ENCODE data around the gene CEP131.

Gene CEP131

GRCh38 chr17:81222906-81223761 is at the start of gene CEP131:
CEP131 (minus strand) TSS chr17:81222965; CDS start chr17:81220056, 2,909 bp downstream.
- peak; percentile 93 to 99 for DNase-seq

- DNase-seq, result no peak
Measured at GRCh38 chr17:81271226-81271625, 48.5 kb upstream of the CEP131 start.

DNA sequence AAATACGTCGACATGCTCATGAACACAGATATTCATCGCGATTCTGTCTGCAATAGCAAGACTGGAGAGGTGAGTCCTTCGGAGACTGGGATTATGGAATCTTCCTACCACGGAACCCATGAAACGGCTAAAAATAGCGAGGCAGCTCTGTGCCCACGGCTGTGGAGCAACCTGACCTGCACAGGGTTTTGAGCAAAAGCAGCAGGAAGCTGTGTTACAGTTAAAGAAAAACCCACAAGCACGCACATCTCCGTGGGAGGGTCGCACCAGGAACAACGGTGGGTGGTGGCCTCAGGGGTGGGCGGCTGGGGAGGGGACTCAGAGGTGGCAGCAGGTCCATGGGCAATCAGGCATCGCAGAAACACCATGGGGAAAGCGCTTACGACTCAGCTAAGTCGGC is 47.5 kb upstream of the CEP131 start:
- DNase-seq, result no peak

GRCh38 chr17:81267390-81268067 is 44.8 kb upstream of the CEP131 start:
- DNase-seq, result no peak

- no peak for DNase-seq
Measured at GRCh38 chr17:81265576-81265975, 42.8 kb upstream of the CEP131 start.

- no peak for DNase-seq
Measured at GRCh38 chr17:81264640-81265039, 41.9 kb upstream of the CEP131 start.

- DNase-seq, result no peak
Measured at GRCh38 chr17:81263371-81264181, 40.8 kb upstream of the CEP131 start.

DNA sequence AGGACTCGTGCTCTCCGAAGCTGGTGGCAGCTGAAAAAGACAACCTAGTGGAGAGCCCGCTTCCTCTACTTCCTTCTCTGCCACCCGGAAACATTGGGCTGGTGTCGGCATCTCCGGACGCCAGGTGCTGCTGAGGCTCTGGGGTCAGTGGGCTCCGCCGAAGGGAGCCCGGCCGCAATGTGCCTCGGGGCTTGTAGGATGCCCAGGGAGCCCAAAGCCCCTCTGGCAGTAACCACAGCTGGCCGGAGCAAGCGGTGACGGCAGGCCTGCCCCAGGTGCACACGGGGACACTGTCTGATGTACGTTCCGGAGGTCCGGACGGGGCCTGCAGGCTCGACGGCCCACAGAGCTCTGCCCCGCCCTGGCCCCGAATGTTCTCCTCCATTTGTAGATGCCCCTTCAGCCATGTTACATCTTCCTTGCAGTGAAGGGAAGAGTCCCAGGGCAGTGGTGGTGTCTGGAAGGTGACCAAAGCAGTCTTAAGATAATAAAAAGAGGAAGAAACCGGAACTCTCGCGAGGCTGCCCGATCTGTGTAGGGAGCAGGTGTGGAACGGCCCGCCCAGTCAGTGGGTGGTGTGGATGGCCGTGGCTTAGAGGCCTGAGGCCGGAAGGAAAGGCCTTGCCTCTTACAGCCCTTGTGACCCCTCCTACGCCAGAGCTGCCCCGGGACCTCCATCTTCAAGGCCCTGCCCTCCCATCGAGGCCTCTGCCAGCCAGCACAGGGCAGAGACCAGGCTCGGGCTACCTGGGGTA is 39.0 kb upstream of the CEP131 start:
- no peak for DNase-seq

- no peak for DNase-seq
Measured at GRCh38 chr17:81261096-81261495, 38.3 kb upstream of the CEP131 start.

DNA sequence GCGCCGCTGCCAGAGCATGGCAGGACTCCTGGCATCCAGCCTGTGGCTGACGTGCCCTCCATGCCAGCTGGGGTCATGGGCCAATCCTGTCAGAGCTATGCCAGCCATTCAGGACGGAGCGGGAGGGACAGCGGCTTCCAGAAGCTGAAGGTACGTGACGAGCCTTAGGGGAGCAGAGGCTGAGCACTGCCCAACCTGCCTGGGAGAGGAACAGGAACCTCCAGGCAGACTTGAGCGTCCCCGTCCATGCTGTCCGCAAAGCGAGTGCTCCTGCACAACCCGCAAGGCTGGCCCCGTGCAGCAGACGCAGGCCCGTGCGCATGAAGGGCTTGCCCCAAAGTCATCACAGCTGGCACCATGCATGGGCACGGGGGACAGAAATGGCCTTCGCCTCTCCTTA is 37.9 kb upstream of the CEP131 start:
- no peak for DNase-seq

DNA sequence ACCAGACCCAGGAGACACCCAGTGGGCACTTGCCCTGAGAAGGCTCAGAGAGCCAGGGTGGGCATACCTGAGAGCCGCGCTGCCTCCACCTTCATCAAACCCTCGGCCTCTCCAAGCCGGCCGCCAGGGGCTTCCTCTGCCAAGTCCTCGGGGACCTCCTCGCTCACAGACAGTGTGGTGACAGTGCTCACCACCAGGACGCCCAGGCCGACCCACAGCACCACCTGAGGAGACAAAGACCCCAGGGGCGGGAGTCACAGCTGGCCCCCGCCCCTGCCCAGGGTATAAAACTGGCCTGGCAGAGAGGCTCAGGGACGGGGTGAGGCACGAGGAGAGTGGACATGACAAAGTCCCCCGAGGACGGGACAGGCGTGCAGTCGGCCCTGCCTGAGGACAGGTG is 37.4 kb upstream of the CEP131 start:
- DNase-seq, result no peak

DNA sequence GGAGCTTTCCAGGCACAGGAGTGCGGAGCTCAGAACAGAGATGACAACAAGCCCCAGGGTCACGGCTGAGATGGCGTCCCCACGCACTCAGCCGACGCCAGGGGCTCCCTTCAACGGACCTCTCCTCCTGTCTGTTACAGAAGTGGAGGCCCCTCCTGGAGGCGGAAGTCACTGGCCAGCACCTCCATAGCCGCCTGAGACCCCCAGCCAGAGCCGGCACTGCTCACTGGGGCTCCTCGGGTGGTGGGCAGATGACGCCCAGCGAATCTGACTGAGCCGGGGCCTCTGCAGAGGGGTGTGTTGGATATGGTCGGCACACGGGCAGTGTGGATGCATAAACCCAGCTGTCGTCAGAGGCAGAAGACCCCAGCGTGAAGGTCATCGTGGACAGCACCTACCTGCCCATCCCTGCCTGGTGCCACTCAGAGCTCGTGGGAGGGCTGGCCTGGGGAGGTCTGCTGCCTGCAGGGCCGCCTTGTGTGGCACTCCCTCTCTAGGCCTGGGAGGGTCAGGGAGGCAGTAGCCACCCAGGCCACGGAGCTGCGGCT is 36.4 kb upstream of the CEP131 start:
- DNase-seq, result no peak

DNA sequence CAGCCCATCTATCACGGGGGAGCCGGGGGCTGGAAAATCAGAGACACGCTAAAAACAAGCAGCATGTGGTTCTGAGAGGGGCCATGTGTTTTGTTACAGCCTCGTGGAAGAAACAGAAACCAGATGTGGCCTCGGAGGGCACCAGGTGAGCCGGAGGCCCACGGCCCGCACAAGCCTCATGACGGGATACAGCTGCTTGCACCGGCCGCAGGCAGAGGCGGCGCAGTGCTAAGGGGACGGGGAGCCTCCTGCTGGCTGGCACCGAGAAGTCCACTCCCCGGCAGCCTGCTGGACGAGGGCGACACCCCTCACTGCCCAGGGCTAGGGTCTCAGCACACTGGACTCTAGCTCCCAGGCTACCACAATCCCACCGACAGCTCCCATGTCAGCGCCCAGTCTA is 35.5 kb upstream of the CEP131 start:
- DNase-seq, result no peak

DNA sequence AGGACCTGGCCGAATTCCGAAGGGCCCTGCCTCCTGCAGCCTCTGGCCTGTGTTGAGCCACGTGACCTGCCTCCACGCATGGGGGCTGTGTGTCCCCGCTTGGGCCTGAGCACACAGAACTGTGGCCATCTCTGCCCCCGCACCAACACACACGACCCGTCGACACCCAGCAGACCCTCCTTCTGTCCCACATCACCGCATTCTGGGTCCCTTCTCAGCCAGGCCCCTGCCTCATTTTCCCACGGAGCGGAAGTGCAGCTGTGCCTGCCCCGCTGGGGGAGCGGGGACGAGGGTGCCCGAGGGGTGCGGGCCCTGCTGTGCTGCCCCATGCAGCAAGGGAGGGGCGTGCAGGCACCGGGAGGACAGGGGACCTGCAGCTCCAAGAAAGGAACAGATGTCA is 34.8 kb upstream of the CEP131 start:
- DNase-seq, result no peak

DNA sequence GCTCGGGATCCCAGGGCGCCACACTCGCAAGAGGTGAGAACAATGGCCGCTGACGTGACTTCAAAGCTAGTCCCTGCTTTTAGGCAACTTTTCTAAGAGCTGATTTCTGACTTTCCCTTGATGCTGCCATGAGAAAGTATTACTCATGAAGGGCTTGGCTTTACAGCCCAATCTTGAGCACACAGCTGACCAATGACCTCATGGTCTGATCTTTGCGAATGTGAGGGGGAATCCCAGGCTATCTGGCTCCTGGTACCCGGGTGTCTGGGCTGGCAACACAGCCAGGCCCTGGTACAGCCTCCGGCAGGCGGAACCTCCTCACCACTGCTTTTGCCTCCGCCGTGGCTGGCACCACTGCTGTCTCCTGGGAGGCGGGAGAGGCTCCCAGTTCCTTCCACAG is 33.9 kb upstream of the CEP131 start:
- DNase-seq, result peak in 1 of 2 donors; percentile 6

DNA sequence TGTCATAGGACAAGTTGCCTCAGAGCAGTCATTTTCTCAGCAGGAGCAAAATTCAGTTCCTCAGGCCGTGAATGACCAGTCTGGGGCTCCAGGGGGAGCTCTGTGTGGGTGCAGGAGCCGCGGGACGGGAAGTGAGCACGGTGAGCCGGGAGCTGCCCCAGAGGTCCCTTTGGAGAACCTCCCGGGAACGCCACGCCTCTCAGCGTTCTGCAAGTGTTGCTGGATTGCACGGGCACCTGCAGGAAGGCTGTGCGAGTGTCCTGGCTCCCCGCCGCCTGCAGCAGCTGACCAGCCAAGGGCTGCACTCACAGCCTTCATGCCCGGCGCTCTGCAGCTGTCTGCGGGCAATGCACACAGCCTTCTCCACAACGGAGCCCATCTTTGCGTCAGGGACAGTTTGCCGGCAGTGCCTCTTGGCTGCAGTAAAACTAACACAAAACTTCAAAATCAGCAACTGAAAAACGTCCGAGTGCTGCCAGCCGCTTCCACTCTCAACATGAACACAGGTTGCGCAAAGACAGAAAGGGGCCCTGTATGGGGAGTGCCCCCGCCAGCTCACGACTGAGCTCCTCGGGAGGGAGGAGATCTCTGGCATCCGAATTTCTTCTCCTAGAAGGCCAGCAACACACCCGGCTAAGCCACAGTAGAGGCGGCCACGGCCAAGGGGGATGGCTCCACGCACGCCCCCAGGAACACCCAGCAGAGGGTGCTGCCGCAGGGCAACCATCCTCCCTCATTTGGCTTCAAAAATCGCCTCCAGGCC is 32.4 kb upstream of the CEP131 start:
- DNase-seq, result peak in 1 of 2 donors; percentile 23

DNA sequence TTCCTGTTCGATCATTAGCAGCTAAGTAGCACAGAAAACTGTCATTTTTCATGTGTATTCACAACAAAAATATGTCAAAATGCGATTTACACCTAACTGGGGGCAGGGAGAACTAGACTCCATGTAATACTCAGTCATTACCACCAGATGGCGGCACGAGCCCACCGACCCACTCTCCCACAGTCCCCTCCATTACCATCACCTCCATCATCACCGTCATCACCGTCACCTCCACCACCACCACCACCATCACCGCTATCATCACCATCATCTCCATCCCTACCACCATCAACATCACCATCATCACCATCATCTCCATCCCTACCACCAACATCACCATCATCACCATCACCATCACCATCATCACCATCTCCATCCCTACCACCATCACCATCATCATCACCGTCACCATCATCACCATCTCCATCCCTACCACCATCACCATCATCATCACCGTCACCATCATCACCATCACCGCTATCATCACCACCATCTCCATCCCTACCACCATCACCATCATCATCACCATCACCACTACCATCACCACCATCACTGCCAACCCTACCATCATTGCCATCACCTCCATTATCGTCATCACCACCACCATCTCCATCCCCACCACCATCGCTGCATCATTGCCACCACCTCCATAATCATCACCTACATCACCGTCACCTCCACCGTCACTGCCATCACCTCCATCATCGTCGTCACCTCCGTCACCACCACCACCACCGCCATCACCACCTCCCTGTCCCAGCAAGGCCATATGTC is 30.8 kb upstream of the CEP131 start:
- peak; percentile 8 to 28 for DNase-seq

DNA sequence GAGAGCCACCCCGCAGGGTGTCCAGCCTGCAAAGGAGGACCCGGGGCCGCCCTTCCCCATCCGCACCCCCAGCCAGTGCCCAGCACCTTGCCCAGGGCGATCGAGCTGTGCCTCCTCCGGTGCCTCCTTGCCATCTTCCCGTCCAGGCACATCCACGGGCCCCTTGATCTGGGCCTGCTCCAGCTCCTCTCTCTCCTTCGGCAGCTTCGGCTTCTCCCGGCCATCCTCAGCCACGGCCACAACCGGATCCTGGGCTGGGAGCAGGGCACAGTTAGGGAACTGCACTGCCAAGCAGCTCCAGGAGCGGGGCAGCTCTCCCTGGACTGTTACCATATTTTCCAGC is 30.2 kb upstream of the CEP131 start:
- DNase-seq, result no peak

DNA sequence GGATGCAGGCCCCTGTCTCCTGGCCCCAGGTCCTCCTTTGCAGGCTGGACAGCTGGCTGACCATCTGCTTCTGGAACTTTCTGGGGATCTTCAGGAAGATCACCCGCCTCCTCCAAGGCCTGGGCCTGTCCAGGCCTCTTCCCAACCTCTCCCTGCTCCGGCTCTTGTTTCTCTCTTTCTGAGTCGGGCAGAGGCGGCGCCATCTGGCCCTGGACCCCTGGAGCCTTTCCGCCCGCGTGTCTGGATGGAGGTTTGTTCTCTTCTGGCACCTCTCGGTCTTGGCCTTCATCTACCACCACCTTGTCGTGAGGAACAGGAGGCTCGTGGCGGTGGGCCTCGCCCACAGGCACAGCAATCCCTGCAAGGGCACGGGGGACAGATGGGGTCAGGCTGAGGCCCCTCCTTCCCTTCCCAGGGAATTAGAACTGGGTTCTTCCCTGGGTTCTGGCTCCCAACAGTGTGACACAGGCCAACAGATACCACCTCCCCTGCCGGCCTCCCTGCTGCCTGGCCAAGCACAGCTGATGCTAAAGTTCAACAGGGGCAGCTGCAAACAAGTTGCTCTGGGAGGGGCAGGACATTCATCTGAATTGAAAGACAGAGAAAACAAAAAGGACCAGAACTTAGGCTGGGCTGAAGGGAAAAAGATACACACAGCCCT is 29.7 kb upstream of the CEP131 start:
- DNase-seq, result no peak

GRCh38 chr17:81251709-81252301 is 29.0 kb upstream of the CEP131 start:
- DNase-seq, result no peak

All from bone marrow (tissue), 2 donors.